Measurements from ENCODE around the gene SOS2.

Gene SOS2

GRCh38 chr14:50087341-50088116 is 143.8 kb downstream of the SOS2 start:
- no peak for FAIRE-seq
- TF ChIP-seq CTCF (IDR thresholded peaks at IDR 0.05; ENCODE audit: insufficient read depth, missing control alignments): no peak
- DNase-seq (ENCODE audit: insufficient read length, low spot score): no peak

GRCh38 chr14:50086321-50086711 is 145.1 kb downstream of the SOS2 start:
- no peak for FAIRE-seq
- TF ChIP-seq CTCF (IDR thresholded peaks at IDR 0.05; ENCODE audit: insufficient read depth, missing control alignments): no peak
- DNase-seq (ENCODE audit: insufficient read length, low spot score): no peak

GRCh38 chr14:50085570-50086320 is 145.6 kb downstream of the SOS2 start:
- no peak for DNase-seq (ENCODE audit: insufficient read length, low spot score)
- no peak for FAIRE-seq

GRCh38 chr14:50084666-50085065 is 146.7 kb downstream of the SOS2 start:
- FAIRE-seq (no peak), DNase-seq (ENCODE audit: insufficient read length, low spot score) (no peak)
- TF ChIP-seq CTCF (IDR thresholded peaks at IDR 0.05; ENCODE audit: insufficient read depth, missing control alignments): no peak

More at GRCh38 chr14:50085570-50086320, 145.6 kb downstream of the SOS2 start:
- TF ChIP-seq CTCF (IDR thresholded peaks at IDR 0.05; ENCODE audit: insufficient read depth, missing control alignments): no peak

GRCh38 chr14:50083467-50084337 is 147.7 kb downstream of the SOS2 start:
- DNase-seq (ENCODE audit: insufficient read length, low spot score) (no peak), FAIRE-seq (no peak)
- no peak for TF ChIP-seq CTCF (IDR thresholded peaks at IDR 0.05; ENCODE audit: insufficient read depth, missing control alignments)

- TF ChIP-seq CTCF (IDR thresholded peaks at IDR 0.05; ENCODE audit: insufficient read depth, missing control alignments): no peak
- no peak for FAIRE-seq
- DNase-seq (ENCODE audit: insufficient read length, low spot score): no peak
Observed at GRCh38 chr14:50082784-50083466, 148.5 kb downstream of the SOS2 start.

Measured in D721Med (cell line).